Uterus (tissue), 2 donors: ENCODE data around the gene MRI1.
"Not testable (repeated sequence)": the region's sequence is repeated elsewhere in the genome, so short reads cannot be mapped to it uniquely, and the experiment has no call there.

ENCODE experiments used
- CTCF ChIP-seq, 4 experiments: fragments of 200-600 bp in 2 of 4; fragments of 450-650 bp in 2 of 4; sonication (generic) in 2 of 4; IDR thresholded peaks; one replicate each; pipeline ENCODE4 v1.5.1; 2016 to 2019; ENCODE audit warnings: antibody characterized with exemption in 4 of 4, mild to moderate bottlenecking in 2 of 4, moderate library complexity in 1 of 4
- POLR2A ChIP-seq, 2 donors: fragments of 450-650 bp; IDR thresholded peaks; one replicate each; pipeline ENCODE4 v1.6.1; 2016; ENCODE audit warnings: antibody characterized with exemption in 2 of 2, mild to moderate bottlenecking in 1 of 2, moderate library complexity in 1 of 2

DNA sequence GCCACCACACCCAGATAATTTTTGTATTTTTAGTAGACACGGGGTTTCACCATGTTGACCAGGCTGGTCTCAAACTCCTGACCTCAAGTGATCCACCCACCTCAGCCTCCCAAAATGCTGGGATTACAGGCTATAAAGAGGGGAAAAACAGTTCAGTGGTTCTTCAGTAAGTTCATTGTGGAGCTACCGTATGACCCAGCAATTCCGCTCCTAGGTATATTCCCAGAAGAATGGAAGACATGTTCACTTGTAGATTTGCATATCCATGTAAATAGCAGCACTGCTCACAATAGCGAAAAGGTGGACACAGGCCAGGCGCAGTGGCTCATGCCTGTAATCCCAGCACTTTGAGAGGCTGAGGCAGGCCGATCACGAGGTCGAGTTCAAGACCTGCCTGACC is 15.5 kb downstream of the MRI1 start:
- TF ChIP-seq CTCF, POLR2A (IDR thresholded peaks at IDR 0.05): not testable (repeated sequence)
